NB4 (cell line): ENCODE measurements around the gene KSR1.

Experiments
- MYC ChIP-seq: IDR thresholded peaks from 2 replicates; pipeline ENCODE4 v1.6.1; 2011; ENCODE audit warnings: low read depth, low read length
- POLR2A ChIP-seq: IDR thresholded peaks from 2 replicates; pipeline ENCODE4 v1.6.1; 2011; ENCODE audit warnings: mild to moderate bottlenecking; ENCODE audit not compliant: insufficient read length; ENCODE audit errors: extremely low read depth

DNA sequence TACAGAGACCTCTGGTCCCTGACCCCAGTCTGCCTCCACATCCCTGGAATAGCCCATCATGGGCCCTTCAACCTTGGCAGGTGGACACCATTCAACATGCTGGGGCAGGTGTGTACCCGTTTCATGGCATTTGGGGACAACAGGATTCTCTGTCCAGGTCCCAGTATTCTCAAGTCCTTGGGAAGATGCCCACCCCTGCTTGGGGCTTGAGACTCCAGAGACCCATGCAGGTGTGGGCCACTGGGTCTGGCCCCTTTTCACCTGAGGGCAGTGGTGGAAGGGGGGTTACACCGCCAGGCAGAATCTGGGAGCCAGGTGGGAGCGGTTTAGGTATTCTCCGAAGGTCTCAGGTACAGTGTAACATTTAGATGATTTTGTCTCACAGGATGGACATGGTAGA lies 37.1 kb upstream of the KSR1 start:
- TF ChIP-seq MYC (no peak), POLR2A (no peak)
